Measurements from ENCODE around the gene PPP2R1A. TPM values are rescaled to one million over a fixed set of nuclear protein-coding genes. Genes with fewer than 3 reads are reported as not detected.

PPP2R1A gene
- total RNA-seq, 1 donor from 2014 or later, result 214 TPM

DNA sequence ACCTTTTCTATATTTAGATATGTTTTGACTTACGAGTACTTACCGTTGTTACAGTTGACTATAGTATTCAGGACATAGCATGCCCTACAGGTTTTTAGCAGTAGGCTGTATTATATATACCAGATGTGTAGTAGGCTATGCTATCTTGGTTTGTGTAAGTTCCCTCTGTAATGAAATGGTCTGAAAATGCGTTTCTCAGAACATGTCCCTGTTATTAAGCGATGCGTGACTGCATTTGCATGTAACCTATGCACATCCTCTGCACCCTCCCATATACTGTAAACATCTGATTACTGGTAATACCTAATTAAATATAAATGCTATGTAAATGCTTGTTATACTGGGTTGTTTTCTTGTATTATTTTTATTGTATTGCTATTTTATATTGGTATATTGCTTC lies 86.1 kb downstream of the PPP2R1A start:
- Mint-ChIP-seq H3K27me3 (ENCODE audit: insufficient read depth) (no peaks in the 10 kb centered on the region), H3K9me3 (peaks cover 65% of the 10 kb centered on the region), H3K27ac (no peak overlapping the region), H3K4me3 (no peak overlapping the region), H3K4me1 (ENCODE audit: low read depth) (peaks cover 14% of the 10 kb centered on the region), H3K36me3 (ENCODE audit: low read depth) (peaks cover 71% of the 10 kb centered on the region)
- intact Hi-C loops (cut with micrococcal nuclease), result no loop called here
- no peak for DNase-seq (ENCODE audit: low spot score)

DNA sequence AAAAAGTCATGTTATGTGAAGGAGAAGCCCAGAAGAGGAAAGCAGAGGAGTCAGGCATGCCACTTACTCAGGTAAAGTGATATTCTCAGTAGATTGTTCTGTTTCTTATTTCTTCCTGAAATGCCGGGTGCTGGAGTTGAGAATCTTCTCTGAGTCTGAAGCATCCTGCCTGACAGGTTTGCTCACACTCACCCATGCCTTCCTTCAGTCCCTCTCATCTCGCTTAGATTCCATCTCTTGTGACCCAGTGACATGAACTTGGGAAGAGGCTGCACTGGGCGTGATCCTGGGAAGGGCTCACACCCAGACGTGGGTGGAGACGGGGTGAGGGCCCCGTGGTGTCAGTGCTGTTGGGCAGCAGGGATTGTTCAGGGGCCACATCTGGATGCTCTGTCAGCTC lies 87.6 kb downstream of the PPP2R1A start:
- Mint-ChIP-seq H3K27me3 (ENCODE audit: insufficient read depth) (no peaks in the 10 kb centered on the region), H3K9me3 (peaks cover 65% of the 10 kb centered on the region), H3K36me3 (ENCODE audit: low read depth) (peaks cover 70% of the 10 kb centered on the region), H3K4me1 (ENCODE audit: low read depth) (peaks cover 4% of the 10 kb centered on the region), H3K4me3 (no peak overlapping the region), H3K27ac (no peak overlapping the region)
- intact Hi-C loops (cut with micrococcal nuclease), result no loop called here
- DNase-seq (ENCODE audit: low spot score), result no peak

Other genes with a start within 250 kb of the PPP2R1A start
- gene ZNF350, start 203.2 kb upstream of the PPP2R1A start, total RNA-seq, result 7.9 and 8.7 TPM in 2 replicates
- 6.4 and 6.9 TPM in 2 replicates for gene ZNF615, start 181.8 kb upstream of the PPP2R1A start, total RNA-seq
- gene ZNF614, start 161.7 kb upstream of the PPP2R1A start, total RNA-seq, result 11.2 and 11.3 TPM in 2 replicates
- gene ZNF432, start 141.2 kb upstream of the PPP2R1A start, total RNA-seq, result 12.5 and 15.0 TPM in 2 replicates
- 13.7 and 16.1 TPM in 2 replicates for gene ZNF841, start 94.3 kb upstream of the PPP2R1A start, total RNA-seq
- 4.1 and 6.7 TPM in 2 replicates for gene ZNF616, start 50.1 kb upstream of the PPP2R1A start, total RNA-seq
- gene ZNF836, start 18.4 kb upstream of the PPP2R1A start, total RNA-seq, result 7.8 and 10.8 TPM in 2 replicates
- 13.8 and 16.5 TPM in 2 replicates for gene ZNF766, start 79.5 kb downstream of the PPP2R1A start, total RNA-seq
- gene ZNF480, start 107.1 kb downstream of the PPP2R1A start, total RNA-seq, result 3.5 and 4.8 TPM in 2 replicates
- 0.29 and 0.36 TPM in 2 replicates for gene ZNF610, start 146.2 kb downstream of the PPP2R1A start, total RNA-seq
- gene ZNF880, start 179.9 kb downstream of the PPP2R1A start, total RNA-seq, result 5.4 and 12.5 TPM in 2 replicates
- gene ZNF528, start 207.8 kb downstream of the PPP2R1A start, total RNA-seq, result 6.8 and 8.0 TPM in 2 replicates
- gene ZNF534, start 239.1 kb downstream of the PPP2R1A start, total RNA-seq, result not detected in 2 replicates

All from activated T-helper 1 cell treated with anti-CD3 and anti-CD28 coated beads, Interleukin-12 subunit alpha, Interleukin-12 subunit beta, Interleukin-2, Interleukin-4 antibody, amounts not matched to agents 30 ng/mL and 10 ng/mL and 1 ng/mL, durations not matched to agents 14 hours and 24 hours and 36 hours (primary cell).